GM21423 (cell line): ENCODE measurements around the gene CDK16.
A peak's percentile ranks its signal among the peaks of the same experiment; 100 is the strongest.

Experiments used
- ATAC-seq: cut with Tn5 transposase; IDR thresholded peaks from one replicate; pipeline ENCODE4 v1.9.1; 2021; ENCODE audit warnings: mild to moderate bottlenecking, moderate library complexity; ENCODE audit not compliant: unreplicated experiment

Gene CDK16

DNA sequence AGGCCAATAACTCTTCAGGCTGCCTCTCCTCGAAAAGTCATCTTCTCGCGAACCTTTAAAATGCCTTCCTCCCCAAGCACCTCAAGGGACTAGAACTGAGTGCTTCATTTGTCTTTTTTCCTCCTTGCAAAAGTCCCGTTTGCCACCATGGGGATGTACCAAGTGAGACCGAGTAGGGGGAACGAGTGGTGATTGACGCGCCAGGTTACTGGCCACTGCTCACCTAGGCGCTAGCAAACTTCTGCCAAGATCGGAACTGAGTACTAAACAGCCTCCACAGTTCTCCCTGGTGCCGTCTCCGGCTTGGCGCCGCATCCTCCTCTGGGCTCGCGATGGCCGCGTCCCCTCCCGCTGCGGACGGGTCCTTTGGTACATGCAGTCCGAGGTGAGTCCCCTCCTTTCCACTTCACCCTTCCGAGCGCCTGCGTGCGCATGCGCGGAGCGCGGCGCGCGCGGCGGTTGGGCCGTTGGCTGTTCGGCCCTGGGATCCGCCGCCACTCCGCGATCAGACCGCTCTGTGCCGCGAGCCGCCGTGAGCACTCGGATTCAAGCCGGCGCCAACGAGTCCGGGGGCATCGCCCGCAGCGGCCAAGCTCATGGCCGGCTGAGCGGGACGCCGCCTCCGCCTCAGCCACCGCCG, at the start of gene CDK16:
Gene CDK16 (plus strand): TSS at position 402 of the 640 bp plus-strand sequence. CDS start 4,877 bp downstream, outside the sequence.
- ATAC-seq, result peak; percentile 34

DNA sequence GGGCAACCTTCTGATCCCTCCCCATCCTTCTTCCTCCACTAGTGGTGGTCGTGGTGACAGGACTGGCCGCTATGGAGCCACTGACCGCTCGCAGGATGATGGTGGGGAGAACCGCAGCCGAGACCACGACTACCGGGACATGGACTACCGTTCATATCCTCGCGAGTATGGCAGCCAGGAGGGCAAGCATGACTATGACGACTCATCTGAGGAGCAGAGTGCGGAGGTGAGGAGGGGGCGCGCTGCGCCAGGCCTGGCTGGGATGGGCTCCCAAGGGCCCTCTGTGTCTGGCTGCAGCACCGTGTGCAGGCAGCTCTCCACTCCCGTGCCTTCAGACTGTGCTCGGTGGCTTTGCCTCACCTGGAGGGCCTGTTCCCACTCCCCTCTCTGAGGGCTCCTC, 49.2 kb upstream of the CDK16 start:
- no peak for ATAC-seq

DNA sequence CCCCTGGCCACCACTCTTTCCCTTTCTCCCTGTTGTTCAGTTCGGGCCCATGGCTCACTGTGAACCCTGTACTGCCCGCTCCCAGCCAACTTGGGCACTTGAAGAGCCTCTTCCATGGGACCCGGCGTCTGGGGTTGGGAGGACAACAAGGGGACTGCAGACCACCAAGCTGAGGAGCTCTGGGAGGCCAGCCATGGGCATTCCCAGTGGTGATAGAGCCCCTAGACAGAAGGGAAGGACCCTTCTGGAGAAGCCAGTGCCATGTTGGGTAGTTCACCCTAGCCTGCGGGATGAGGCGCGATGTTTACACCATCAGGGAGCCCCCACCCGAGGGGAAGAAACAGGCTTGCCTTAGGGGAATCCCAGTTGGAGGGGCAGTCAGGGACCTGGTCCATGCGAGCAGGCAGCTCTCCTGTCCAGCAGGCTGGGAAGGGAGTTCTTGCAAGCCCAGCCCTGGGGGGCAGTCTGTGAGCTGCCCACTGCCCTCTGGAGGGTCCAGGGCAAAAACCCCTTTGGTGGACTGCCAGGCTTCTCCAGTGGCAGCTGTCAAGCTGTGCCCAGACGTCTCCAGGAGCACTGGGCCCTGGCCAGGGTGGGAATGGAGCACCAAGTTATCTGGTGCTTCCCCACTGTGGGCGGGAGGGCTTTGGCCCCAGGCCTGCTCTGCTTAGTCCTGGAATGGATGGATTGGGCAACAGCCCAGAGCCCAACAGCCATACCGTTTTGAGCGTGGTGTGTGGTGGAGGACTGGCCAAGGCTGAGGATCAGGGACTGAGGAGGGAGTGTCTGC, 48.6 kb upstream of the CDK16 start:
- no peak for ATAC-seq

DNA sequence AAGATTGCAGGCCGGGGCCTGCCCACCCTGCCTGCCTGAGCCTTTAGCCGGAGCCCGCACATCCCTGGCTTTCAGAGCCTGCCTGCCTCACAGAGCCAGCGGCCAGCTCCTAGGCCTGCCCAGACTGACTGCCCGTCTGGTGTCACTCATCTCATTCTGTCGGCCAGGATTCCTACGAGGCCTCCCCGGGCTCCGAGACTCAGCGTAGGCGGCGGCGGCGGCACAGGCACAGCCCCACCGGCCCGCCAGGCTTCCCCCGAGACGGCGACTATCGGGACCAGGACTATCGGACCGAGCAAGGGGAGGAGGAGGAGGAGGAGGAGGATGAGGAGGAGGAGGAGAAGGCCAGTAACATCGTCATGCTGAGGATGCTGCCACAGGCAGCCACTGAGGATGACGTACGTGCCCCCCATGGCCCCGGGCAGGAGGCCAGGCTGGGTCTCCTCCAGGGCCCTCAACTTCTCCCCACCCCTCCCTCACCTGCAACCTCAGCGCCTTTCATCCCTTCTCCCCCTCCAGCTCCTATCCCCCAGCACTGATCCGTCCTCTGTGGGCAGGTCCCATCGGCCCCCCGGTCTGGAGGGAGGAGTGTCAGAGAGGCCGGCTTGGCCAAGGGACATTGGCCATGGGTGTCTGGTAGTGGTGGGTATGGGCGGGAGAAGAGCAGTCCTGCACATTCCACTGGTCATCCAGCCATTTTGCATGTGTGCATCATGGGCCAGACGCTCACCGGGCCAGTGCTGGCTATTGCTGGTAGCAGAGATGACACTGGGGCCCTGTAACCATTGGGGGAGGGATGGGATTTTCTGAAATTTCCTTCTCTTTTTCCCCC, 47.4 kb upstream of the CDK16 start:
- no peak for ATAC-seq

DNA sequence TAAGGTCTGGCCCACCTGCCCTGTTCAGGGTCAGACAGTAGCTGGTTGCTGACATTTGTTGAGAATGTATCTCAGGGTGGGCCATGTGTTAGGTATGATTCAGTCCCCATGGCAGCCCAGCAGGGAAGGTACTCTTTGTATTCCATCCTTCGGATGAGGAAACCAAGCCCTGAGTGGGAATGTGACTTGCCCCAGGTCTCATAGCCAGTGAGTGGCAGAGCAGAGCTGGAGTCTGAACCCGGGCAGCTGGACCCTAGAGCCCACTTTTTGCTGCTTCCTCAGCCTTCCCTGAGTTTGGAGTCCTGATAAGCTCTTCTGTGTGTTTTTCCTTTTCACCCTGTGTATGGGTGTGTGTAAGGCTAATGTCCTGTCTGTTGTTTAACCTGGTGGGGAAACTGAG, 46.5 kb upstream of the CDK16 start:
- no peak for ATAC-seq

DNA sequence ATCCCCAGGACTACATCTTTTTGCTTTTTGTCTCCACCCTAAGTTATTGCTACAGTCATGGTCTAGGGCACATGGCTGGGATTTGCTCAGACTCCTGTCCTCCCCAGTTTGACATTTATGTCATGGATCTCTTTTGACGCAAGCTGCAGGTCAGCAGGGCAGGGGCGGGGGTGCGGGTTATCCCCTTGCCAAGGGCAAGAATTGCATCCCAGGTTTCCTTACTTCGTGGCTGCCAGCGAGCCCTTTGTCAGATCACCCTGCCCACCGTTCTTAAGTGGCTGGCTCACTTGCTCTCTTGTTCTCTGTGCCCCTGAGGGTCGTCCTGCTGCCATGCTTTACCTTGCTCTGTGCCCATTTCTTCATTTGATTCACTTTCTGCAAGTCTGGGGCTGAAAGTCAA, 45.9 kb upstream of the CDK16 start:
- ATAC-seq, result no peak

DNA sequence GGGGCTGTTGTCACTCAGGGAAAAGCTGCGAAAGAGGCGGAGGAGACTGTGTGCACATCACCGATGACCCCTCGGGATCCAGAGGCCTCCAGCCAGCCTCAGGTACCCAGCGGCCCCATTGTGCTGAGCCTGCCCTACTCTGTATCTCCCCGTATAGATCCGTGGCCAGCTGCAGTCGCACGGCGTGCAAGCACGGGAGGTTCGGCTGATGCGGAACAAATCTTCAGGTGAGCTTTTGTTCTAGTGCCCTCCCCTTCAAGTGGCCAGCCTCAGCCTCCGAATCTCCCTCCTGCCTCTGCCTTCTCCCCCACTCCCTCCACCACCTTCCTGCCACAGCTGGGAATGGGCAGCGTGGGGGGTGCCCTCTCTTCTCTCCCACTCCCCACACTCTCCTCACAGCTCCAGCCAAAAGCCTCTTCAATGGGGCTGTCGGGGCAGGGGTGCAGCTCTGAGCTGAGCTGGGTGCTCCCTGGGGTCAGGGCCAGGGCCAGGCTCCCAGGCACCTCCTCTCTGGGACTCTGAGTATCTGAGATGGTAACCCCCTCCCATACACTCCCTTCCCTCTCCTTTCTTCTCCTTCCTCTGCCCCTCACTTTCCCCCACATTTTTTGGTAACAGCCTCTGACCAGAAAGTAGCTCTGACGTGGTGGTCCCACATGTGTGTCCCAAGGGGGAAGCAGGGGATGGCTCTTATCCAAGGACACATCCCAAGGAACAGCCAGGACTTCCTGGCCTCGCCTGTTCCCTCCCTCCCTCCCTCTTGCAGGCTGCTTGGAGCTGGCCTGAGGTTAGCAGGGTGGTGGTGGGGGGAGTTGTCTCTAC, 45.3 kb upstream of the CDK16 start:
- no peak for ATAC-seq

DNA sequence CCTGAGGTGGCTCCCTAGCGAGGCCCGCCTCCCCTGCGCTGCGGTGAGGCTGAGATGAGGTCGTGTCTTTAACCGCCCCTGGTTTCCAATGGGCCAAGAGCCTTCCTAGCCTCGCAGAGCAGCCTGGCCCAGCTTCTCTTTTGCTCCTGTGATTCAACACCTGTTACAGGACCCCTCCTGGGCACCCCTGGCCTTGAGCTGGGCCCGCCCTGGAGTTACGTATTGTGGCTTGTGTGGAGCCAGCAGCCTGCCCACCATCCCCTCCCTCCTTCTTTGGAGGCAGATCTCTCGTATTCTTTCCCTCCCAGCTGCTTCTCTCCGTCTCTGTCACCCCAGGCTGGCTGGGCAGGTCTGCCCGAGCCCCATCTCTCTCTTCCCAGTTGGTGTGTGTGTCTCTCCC, 44.1 kb upstream of the CDK16 start:
- no peak for ATAC-seq

DNA sequence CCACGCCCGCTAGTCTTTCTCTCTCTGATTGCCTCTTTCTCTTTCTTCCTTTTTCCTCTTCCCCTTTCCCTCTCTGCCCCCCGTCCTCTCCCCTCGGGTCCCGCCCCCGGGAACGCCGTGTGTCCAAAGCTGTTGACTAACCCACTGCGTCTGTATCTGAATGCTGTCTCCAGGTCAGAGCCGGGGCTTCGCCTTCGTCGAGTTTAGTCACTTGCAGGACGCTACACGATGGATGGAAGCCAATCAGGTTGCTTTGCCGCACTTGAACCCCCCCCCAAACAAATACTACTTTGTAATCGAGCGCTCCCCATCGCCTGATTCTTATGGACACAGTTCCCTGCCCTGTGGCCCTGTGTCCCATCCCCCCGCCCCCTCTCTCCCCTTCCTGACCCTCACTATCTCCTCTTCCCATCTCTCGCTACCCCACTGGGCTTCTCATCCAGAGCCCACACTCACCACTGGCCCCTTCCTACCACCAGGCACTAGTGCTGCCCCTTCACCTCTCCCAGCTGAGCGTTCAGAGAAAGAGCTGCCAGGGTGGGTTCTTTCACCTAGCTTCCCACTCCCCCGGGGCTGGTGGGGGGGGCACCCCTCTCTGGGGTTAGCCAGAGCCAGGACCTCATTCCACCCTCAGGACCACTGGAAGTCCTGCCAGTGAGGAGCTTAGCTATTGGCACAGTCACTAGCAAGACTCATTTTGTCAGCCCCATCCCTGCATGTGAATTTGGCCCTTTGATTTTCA, 43.5 kb upstream of the CDK16 start:
- no peak for ATAC-seq

DNA sequence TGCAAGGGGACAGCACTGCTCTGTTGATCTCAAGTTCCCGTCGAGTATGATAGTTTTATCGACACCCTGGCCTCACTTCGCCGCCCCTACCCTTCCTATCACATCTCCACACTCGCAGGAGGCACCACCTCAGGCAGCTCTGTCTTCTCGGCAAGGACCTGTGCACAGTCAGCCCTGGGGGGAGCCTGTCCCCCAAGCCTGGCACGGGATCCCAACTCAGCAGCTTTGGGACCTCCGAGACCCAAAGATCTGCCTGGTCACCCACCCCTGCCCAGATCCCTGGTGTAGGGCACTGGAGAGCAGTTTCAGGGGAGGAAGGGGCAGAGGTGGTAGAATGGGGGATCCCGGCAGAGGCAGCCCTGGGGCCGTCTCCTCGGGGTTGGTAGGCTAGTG, 42.9 kb upstream of the CDK16 start:
- no peak for ATAC-seq

DNA sequence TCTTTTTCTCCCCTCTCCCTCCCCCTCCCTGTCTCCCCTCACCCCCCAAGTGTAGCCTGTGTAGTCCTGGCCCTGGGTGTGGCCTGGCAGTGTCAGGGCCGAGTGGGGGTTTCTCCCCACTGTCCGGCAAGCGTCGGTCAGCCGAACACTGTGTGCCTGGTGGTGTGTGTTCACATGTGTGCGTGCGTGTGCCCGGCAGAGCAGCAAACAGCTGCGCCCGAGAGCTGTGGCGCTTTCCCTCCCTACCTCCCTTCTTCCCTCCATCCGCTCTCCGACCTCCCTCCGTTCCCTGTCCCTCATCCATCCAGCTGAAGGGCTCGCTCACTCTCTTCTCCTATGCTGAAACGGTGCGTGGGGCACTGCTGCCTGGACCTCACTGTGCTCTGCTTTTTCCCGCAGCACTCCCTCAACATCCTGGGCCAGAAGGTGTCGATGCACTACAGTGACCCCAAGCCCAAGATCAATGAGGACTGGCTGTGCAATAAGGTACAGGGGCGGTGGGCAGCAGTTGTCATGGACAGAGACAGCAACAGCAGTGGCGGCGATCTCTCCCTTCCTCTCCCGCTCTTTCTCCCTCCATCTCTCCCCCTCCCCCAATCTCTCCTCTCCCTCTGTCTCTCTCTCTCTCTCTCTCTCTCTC, 42.3 kb upstream of the CDK16 start:
- ATAC-seq, result no peak

DNA sequence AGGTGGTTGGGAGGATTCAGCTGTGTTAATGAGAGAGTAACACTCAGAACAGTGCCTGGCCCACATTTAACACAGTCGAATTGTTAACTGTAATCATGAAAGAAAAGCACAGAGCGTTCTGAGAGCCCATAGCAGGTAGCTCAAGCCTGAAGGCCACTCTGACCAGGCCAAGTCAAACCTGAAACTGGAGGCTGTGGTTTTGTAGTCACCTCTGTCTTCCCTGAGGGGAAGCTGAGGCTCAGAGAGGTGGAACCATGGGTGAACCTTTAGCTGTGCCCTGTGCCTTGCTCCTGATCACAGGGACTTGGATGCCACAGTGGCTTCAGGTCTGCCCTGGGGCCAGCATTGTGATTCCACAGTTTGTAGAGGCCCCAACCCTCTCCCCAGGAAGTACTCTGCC, 41.4 kb upstream of the CDK16 start:
- no peak for ATAC-seq

DNA sequence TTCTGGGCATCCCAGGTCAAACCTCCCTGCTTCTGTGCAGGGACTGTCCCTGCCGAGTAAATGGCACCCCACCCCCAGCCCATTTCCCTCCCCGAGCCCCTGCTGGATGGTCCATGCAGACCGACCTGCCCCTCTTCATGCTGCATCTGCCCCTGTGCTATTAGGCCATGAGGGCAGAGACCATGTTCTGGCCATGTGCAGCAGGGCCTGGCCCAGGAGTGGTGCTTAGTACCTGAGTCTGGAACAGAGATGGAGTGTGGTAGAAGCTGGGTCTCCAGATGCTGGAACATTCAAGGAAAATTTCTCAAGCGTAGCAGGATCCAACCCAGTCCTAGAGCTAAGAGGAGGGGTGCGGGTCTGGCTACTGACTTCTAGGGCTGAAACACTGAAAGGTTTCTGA, 40.1 kb upstream of the CDK16 start:
- no peak for ATAC-seq

DNA sequence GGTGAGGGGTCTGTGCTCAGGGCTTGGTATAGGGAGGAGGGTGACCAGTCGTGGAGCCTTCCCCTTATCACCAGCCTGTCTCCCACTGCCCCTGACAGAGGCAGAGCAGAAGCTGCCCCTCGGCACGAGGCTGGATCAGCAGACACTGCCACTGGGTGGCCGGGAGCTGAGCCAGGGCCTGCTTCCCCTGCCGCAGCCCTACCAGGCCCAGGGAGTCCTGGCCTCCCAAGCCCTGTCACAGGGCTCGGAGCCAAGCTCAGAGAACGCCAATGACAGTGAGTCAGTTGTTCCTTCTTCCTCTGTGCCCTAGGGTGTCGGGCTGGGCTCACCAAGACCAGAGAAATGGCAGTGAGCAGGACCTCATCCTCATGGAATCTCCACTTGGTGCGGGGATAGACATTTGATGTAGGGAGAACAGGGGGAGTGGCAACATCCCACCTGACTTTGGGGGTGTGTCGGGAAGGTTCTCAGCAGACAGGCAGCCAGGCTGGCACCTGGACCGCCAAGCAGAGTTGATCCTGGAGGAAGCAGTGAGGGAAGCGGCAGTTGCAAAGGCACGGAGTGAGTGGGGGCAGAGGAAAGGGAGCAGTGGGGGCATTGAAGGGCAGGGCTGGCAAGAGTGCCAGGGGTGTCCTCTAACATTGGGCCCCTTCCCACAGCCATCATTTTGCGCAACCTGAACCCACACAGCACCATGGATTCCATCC, 39.1 kb upstream of the CDK16 start:
- no peak for ATAC-seq

DNA sequence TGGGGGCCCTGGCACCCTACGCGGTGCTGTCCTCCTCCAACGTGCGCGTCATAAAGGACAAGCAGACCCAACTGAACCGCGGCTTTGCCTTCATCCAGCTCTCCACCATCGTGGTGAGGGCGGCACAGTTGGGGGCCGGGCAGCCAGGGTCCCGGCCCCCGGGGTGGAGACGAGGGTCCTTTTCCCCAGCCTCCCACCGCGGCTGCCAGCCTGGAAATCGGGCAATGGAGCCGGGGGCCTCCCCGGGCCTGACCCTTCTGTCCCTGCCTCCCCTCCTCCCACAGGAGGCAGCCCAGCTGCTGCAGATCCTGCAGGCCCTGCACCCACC, 38.6 kb upstream of the CDK16 start:
- no peak for ATAC-seq

DNA sequence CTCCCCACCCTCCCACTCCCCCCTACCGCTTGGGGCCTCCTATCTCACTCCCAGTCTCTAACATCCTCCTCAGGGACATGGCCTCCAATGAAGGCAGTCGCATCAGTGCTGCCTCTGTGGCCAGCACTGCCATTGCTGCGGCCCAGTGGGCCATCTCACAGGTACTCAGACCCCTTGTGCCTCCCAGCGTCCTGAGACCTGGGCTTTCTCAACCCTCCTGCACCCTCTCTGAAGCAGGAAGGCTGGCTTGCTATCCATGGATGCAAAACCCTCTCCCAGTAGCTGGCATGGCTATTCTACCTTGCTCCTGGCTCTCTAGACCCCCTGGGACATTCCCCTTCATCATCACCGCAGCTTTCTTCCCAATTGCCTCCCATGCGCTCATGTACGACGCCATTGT, 38.1 kb upstream of the CDK16 start:
- ATAC-seq, result no peak

DNA sequence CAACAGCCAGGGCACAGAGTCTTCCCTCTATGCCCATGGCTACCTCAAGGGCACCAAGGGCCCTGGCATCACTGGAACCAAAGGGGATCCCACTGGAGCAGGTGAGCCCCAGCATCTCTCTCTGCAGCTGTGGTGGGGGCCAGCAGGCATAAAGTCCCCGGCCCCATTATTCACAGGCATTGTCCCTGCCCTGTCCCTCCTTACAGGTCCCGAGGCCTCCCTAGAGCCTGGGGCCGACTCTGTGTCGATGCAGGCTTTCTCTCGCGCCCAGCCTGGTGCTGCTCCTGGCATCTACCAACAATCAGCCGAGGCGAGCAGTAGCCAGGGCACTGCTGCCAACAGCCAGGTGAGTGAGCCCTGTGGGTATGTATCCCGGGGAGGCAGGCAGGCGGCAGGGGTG, 37.2 kb upstream of the CDK16 start:
- no peak for ATAC-seq

DNA sequence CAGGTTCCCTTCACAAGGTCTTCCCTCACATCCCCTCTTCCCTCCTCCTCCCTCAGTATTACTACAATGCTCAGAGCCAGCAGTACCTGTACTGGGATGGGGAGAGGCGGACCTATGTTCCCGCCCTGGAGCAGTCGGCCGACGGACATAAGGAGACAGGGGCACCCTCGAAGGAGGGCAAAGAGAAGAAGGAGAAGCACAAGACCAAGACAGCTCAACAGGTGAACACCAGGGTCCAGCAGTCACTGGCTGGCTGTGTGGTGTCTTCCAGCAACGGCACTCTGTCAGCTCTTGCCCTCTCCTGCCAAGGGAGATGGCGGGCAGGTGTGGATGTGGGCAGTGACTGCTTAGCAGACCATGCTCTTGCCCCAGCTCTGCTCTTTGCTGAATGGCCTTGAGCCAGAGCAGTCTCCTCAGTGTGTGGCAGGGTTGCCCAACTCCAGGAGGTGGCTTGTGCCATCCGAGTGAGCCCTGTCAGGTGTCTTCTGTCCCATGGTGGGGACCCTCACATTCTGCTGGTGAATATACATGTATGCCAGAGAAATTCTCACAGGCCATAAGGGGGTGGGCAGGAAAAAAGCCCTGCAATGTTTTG, 36.3 kb upstream of the CDK16 start:
- no peak for ATAC-seq

DNA sequence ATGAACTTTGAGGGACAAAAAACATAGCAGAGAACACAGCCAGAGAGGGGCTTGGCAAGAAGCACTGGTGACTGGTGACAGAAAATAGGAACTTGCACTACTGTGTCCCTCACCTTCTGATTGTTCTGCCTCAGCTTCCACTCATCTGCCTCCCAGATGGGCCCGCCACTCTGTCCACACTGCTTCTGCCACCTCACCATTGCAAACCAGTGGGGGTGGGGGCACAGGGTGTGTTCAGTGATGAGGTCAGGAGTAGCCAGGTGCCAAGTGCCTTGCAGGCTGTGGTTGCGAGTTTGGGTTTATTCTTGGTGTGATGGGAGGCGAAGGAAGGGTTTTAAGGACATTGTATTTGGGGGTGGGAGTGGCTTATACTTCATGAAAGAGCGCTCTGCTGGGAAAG, 34.0 kb upstream of the CDK16 start:
- no peak for ATAC-seq
